Tibial nerve (tissue), 4 donors: ENCODE measurements around the gene EFTUD2.

Experiments used
- CTCF ChIP-seq, 5 experiments: fragments of 200-600 bp in 3 of 5; fragments of 450-650 bp in 2 of 5; sonication (generic) in 3 of 5; IDR thresholded peaks; one replicate each; pipeline ENCODE4 v1.5.1; 2016 to 2019; ENCODE audit warnings: antibody characterized with exemption in 5 of 5, mild to moderate bottlenecking in 3 of 5, moderate library complexity in 2 of 5
- EP300 ChIP-seq, 2 donors: sonication (generic); formaldehyde crosslinking; IDR thresholded peaks; one replicate each; pipeline ENCODE4 v1.6.1; 2017; ENCODE audit warnings: antibody characterized with exemption in 2 of 2, mild to moderate bottlenecking in 1 of 2

- TF ChIP-seq EP300 (IDR thresholded peaks at IDR 0.05) (no peak), CTCF (IDR thresholded peaks at IDR 0.05) (no peak)
Measured at GRCh38 chr17:44842748-44843147, 56.5 kb downstream of the EFTUD2 start.
